Stimulated activated naive B cell treated with anti-CD40 and anti-IgM and Interleukin-4, amounts not matched to agents 10 μg/mL and 1 μg/mL and 100 μg/mL, for 72 hours (primary cell): ENCODE measurements around the gene ABHD6.
"Not testable (repeated sequence)": the region's sequence is repeated elsewhere in the genome, so short reads cannot be mapped to it uniquely, and the experiment has no call there.

Experiments
- ATAC-seq, 2 donors: fragments of 150-1000 bp; cut with Tn5 transposase; replicated peaks; 2 replicates each; pipeline ENCODE4 v1.10.0; 2021; ENCODE audit warnings: moderate library complexity in 1 of 2
- DNase-seq: peaks from one replicate; pipeline ENCODE4 v3.0.0; 2021
- H3K27ac Mint-ChIP-seq: one replicate; pipeline ENCODE4 v1.8.0; 2022; ENCODE audit warnings: mild to moderate bottlenecking, mixed read lengths
- H3K27me3 Mint-ChIP-seq, 2 donors: one replicate each; pipeline ENCODE4 v1.8.0; 2022; ENCODE audit warnings: mixed read lengths in 2 of 2
- H3K36me3 Mint-ChIP-seq, 2 donors: one replicate each; pipeline ENCODE4 v1.8.0; 2022; ENCODE audit warnings: mixed read lengths in 2 of 2, mild to moderate bottlenecking in 1 of 2
- H3K4me1 Mint-ChIP-seq, 2 donors: one replicate each; pipeline ENCODE4 v1.8.0; 2022; ENCODE audit warnings: mixed read lengths in 2 of 2, mild to moderate bottlenecking in 1 of 2
- H3K4me3 Mint-ChIP-seq, 2 donors: one replicate each; pipeline ENCODE4 v1.8.0; 2022; ENCODE audit warnings: mild to moderate bottlenecking in 2 of 2, mixed read lengths in 2 of 2, moderate library complexity in 1 of 2
- H3K9me3 Mint-ChIP-seq, 2 donors: one replicate each; pipeline ENCODE4 v1.8.0; 2022; ENCODE audit warnings: mixed read lengths in 2 of 2, mild to moderate bottlenecking in 1 of 2

ABHD6 gene

GRCh38 chr3:58261954-58262666 lies 24.5 kb downstream of the ABHD6 start:
- H3K36me3 Mint-ChIP-seq: peaks cover 44 to 49% of the 10 kb centered on the region in 2 donors
- DNase-seq: no peak
- ATAC-seq: peak; percentile 61 to 65

GRCh38 chr3:58266577-58266976 lies 29.0 kb downstream of the ABHD6 start:
- Mint-ChIP-seq H3K36me3 (peaks cover 36 to 42% of the 10 kb centered on the region in 2 donors), H3K27ac (peak overlapping the region; percentile 9), H3K4me3 (no peak overlapping the region), H3K9me3 (no peaks in the 10 kb centered on the region), H3K27me3 (no peaks in the 10 kb centered on the region), H3K4me1 (peaks cover 3 to 38% of the 10 kb centered on the region in 2 donors)
- ATAC-seq: peak; percentile 44 to 56
- DNase-seq: no peak

More at GRCh38 chr3:58261954-58262666, 24.5 kb downstream of the ABHD6 start:
- H3K27ac Mint-ChIP-seq: peak overlapping the region; percentile 4
- no peaks in the 10 kb centered on the region for H3K9me3 Mint-ChIP-seq
- H3K27me3 Mint-ChIP-seq: no peaks in the 10 kb centered on the region
- no peak overlapping the region for H3K4me3 Mint-ChIP-seq
- H3K4me1 Mint-ChIP-seq: peaks cover 13 to 53% of the 10 kb centered on the region in 2 donors

GRCh38 chr3:58267543-58267942 lies 30.0 kb downstream of the ABHD6 start:
- H3K27me3 Mint-ChIP-seq, DNase-seq, H3K4me3 Mint-ChIP-seq, H3K9me3 Mint-ChIP-seq: not testable (repeated sequence)
- ATAC-seq: peak in 1 of 2 donors; percentile 54
- Mint-ChIP-seq H3K4me1 (peaks cover 8 to 39% of the 10 kb centered on the region in 2 donors), H3K27ac (peak overlapping the region; percentile 70), H3K36me3 (peaks cover 40 to 48% of the 10 kb centered on the region in 2 donors)

GRCh38 chr3:58269356-58269755 lies 31.8 kb downstream of the ABHD6 start:
- peaks cover 41 to 60% of the 10 kb centered on the region in 2 donors for H3K36me3 Mint-ChIP-seq

GRCh38 chr3:58270485-58270884 lies 32.9 kb downstream of the ABHD6 start:
- H3K27me3 Mint-ChIP-seq: no peaks in the 10 kb centered on the region
- DNase-seq: no peak
- H3K27ac Mint-ChIP-seq: no peak overlapping the region
- no peak overlapping the region for H3K4me3 Mint-ChIP-seq
- peaks cover 43 to 64% of the 10 kb centered on the region in 2 donors for H3K36me3 Mint-ChIP-seq
- no peak for ATAC-seq
- peaks cover 8 to 28% of the 10 kb centered on the region in 2 donors for H3K4me1 Mint-ChIP-seq
- no peaks in the 10 kb centered on the region for H3K9me3 Mint-ChIP-seq

More at GRCh38 chr3:58269356-58269755, 31.8 kb downstream of the ABHD6 start:
- DNase-seq (no peak), ATAC-seq (no peak)
- H3K4me1 Mint-ChIP-seq: peaks cover 8 to 35% of the 10 kb centered on the region in 2 donors
- H3K4me3 Mint-ChIP-seq: no peak overlapping the region
- no peaks in the 10 kb centered on the region for H3K27me3 Mint-ChIP-seq
- H3K9me3 Mint-ChIP-seq: no peaks in the 10 kb centered on the region
- no peak overlapping the region for H3K27ac Mint-ChIP-seq

- peaks cover 50 to 71% of the 10 kb centered on the region in 2 donors for H3K36me3 Mint-ChIP-seq
- H3K27me3 Mint-ChIP-seq: no peaks in the 10 kb centered on the region
- peaks cover 0 to 2% of the 10 kb centered on the region in 2 donors for H3K9me3 Mint-ChIP-seq
- peak overlapping the region; percentile 31 for H3K27ac Mint-ChIP-seq
- H3K4me3 Mint-ChIP-seq: no peak overlapping the region
- ATAC-seq (peak; percentile 81 to 88), DNase-seq (no peak)
- peaks cover 8 to 17% of the 10 kb centered on the region in 2 donors for H3K4me1 Mint-ChIP-seq
Measured at GRCh38 chr3:58271901-58272501, 34.4 kb downstream of the ABHD6 start.

- no peak overlapping the region for H3K27ac Mint-ChIP-seq
Measured at GRCh38 chr3:58272891-58273290, 35.3 kb downstream of the ABHD6 start.

GRCh38 chr3:58273362-58273761 lies 35.8 kb downstream of the ABHD6 start:
- not testable (repeated sequence) for H3K4me1 Mint-ChIP-seq, ATAC-seq, H3K27ac Mint-ChIP-seq, H3K9me3 Mint-ChIP-seq, H3K4me3 Mint-ChIP-seq, H3K27me3 Mint-ChIP-seq, DNase-seq
- H3K36me3 Mint-ChIP-seq: peaks cover 52 to 73% of the 10 kb centered on the region in 2 donors

More at GRCh38 chr3:58272891-58273290, 35.3 kb downstream of the ABHD6 start:
- Mint-ChIP-seq H3K4me1 (peaks cover 6 to 9% of the 10 kb centered on the region in 2 donors), H3K9me3 (peaks cover 0 to 2% of the 10 kb centered on the region in 2 donors), H3K27me3 (no peaks in the 10 kb centered on the region), H3K36me3 (peaks cover 52 to 72% of the 10 kb centered on the region in 2 donors), H3K4me3 (no peak overlapping the region)
- no peak for DNase-seq
- ATAC-seq: no peak

GRCh38 chr3:58274027-58274614 lies 36.5 kb downstream of the ABHD6 start:
- DNase-seq: no peak
- ATAC-seq: no peak
- no peaks in the 10 kb centered on the region for H3K27me3 Mint-ChIP-seq
- H3K36me3 Mint-ChIP-seq: peaks cover 54 to 75% of the 10 kb centered on the region in 2 donors
- H3K4me1 Mint-ChIP-seq: peaks cover 6 to 9% of the 10 kb centered on the region in 2 donors
- no peak overlapping the region for H3K27ac Mint-ChIP-seq
- peaks cover 0 to 2% of the 10 kb centered on the region in 2 donors for H3K9me3 Mint-ChIP-seq
- no peak overlapping the region for H3K4me3 Mint-ChIP-seq

GRCh38 chr3:58281069-58281468 lies 43.5 kb downstream of the ABHD6 start:
- H3K4me1 Mint-ChIP-seq: peaks cover 0 to 1% of the 10 kb centered on the region in 2 donors
- DNase-seq (no peak), ATAC-seq (no peak)
- no peak overlapping the region for H3K27ac Mint-ChIP-seq
- H3K4me3 Mint-ChIP-seq: no peak overlapping the region
- H3K27me3 Mint-ChIP-seq: no peaks in the 10 kb centered on the region
- peaks cover 72 to 88% of the 10 kb centered on the region in 2 donors for H3K36me3 Mint-ChIP-seq
- H3K9me3 Mint-ChIP-seq: peaks cover 0 to 2% of the 10 kb centered on the region in 2 donors

- no peaks in the 10 kb centered on the region for H3K27me3 Mint-ChIP-seq
- no peak for ATAC-seq
- H3K4me1 Mint-ChIP-seq: peaks cover 0 to 1% of the 10 kb centered on the region in 2 donors
Measured at GRCh38 chr3:58285334-58285733, 47.7 kb downstream of the ABHD6 start.

GRCh38 chr3:58287354-58287753 lies 49.8 kb downstream of the ABHD6 start:
- ATAC-seq: no peak
- no peaks in the 10 kb centered on the region for H3K9me3 Mint-ChIP-seq
- no peak overlapping the region for H3K27ac Mint-ChIP-seq

More at GRCh38 chr3:58285334-58285733, 47.7 kb downstream of the ABHD6 start:
- peaks cover 47 to 63% of the 10 kb centered on the region in 2 donors for H3K36me3 Mint-ChIP-seq
- H3K9me3 Mint-ChIP-seq: no peaks in the 10 kb centered on the region
- H3K27ac Mint-ChIP-seq: no peak overlapping the region
- no peak for DNase-seq
- no peak overlapping the region for H3K4me3 Mint-ChIP-seq

GRCh38 chr3:58288011-58288728 lies 50.6 kb downstream of the ABHD6 start:
- Mint-ChIP-seq H3K4me3 (no peak overlapping the region), H3K27me3 (no peaks in the 10 kb centered on the region)
- ATAC-seq: peak in 1 of 2 donors; percentile 34

More at GRCh38 chr3:58287354-58287753, 49.8 kb downstream of the ABHD6 start:
- Mint-ChIP-seq H3K4me3 (no peak overlapping the region), H3K4me1 (peaks cover 0 to 1% of the 10 kb centered on the region in 2 donors), H3K36me3 (peaks cover 52 to 70% of the 10 kb centered on the region in 2 donors), H3K27me3 (no peaks in the 10 kb centered on the region)
- no peak for DNase-seq

More at GRCh38 chr3:58288011-58288728, 50.6 kb downstream of the ABHD6 start:
- DNase-seq: no peak
- H3K36me3 Mint-ChIP-seq: peaks cover 50 to 67% of the 10 kb centered on the region in 2 donors
- peaks cover 0 to 1% of the 10 kb centered on the region in 2 donors for H3K4me1 Mint-ChIP-seq
- no peak overlapping the region for H3K27ac Mint-ChIP-seq
- H3K9me3 Mint-ChIP-seq: no peaks in the 10 kb centered on the region
